ENCODE data around the gene FBXO24. TPM values are rescaled to one million over a fixed set of nuclear protein-coding genes. Genes with fewer than 3 reads are reported as not detected.

FBXO24 gene
- total and polyA plus RNA-seq, 9 of the 15 experiments (the other 6 are each of a cell fraction or from before 2014, with no cell fraction given): 0.17 to 0.95 (median 0.50) TPM

DNA sequence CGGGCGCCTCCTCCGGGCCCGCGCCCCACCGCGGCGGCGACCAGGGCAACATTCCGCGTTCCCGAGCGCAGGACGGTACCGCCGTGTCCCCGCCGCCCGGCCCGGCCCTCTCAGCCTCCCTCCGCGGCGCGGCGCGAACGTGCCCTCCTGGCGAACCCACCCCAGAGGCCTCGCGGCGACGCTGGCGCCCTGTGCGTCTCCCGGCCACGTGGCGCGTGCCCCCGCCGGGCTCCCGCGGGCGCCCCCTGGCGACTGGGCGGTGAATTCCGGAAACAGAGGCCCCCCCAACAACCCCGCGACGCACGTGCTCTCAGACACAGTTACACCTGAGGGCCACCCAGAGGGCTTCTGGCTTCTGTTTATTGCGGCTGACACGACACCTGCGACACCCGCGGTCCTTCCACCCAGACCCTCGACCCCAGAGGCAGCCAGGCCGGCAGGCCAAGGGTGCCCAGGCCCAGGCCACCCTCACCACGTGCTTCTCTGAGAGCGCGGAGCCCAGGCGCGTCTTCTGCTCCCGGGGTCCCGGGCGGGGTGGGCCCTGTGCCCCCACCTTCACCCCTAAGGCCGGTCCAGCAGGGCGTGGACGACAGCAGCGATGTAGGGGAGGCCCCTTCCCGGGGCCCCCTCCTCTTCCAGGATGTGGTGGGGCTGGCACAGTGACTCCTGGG is 12.3 kb upstream of the FBXO24 start, which contains the start of gene SAP25:
TSS of gene SAP25 (minus strand) at position 210 of the 671 bp plus-strand sequence. CDS start at position 52, 158 bp downstream.
- DNase-seq (ENCODE audit: extremely low read depth in 1 of 4, low spot score in 3 of 4): no peak
- H3K4me2 ChIP-seq (ENCODE audit: insufficient read depth, low read length): no peak within 1 kb of the TSS
- no peaks in the 10 kb centered on the region for H4K20me1 ChIP-seq (replicated peaks; ENCODE audit: control insufficient read depth, insufficient read depth, low read length)
- H3K4me3 ChIP-seq: no peak within 1 kb of the TSS
- peaks cover 52% of the 10 kb centered on the region; the same call in 1 of the 3 replicates for H3K36me3 ChIP-seq (ENCODE audit: control insufficient read depth, insufficient read depth, low read length)
- in situ Hi-C loops (cut with MboI): loop anchor here (25.0 kb wide), 1 partner anchor 112 kb away; the partner anchor contains the start of gene SPACDR
- H3K27me3 ChIP-seq (ENCODE audit: control insufficient read depth in 2 of 2, insufficient read depth in 2 of 2, low read length in 2 of 2): no peaks in the 10 kb centered on the region
- H3K9ac ChIP-seq (ENCODE audit: insufficient read depth in 1 of 2, low read depth in 2 of 2, low read length in 2 of 2): peak within 1 kb of the TSS in 1 of 2 experiments; percentile 65; a peak in 1 of 4 replicates
- no peak within 1 kb of the TSS for H2AFZ ChIP-seq (ENCODE audit: low read depth, low read length)
- CTCF ChIA-PET (ENCODE audit: low intra/inter-chr PET ratio): no interaction called here
- 94% methylated on average over 30 of the region's 70 CpGs for WGBS (ENCODE audit: insufficient coverage, low coverage, missing lambda C conversion rate)
- no peaks in the 10 kb centered on the region for H3K79me2 ChIP-seq (ENCODE audit: control insufficient read depth, insufficient read depth, low read length)
- no peaks in the 10 kb centered on the region for H3K9me3 ChIP-seq (replicated peaks; ENCODE audit: control insufficient read depth, insufficient read depth, low read depth, low read length)
- peaks cover 7% of the 10 kb centered on the region for H3K9me1 ChIP-seq (ENCODE audit: control insufficient read depth, insufficient read depth, low read length)
- TSS peak; percentile 27 for BruUV-seq (replicated peaks)
- no peak for ATAC-seq
- peaks cover 2 to 87% of the 10 kb centered on the region in 2 experiments; a peak in 4 of 5 replicates for H3K4me1 ChIP-seq (replicated peaks in 1 of 2; ENCODE audit: control insufficient read depth in 2 of 2, insufficient read depth in 2 of 2, low read length in 2 of 2)
- POLR2A ChIA-PET: interaction anchor here (0.6 to 1.7 kb wide), 2 partner anchors 12 to 96 kb away, joined by 3 to 14 read pairs; partner anchors contain the start of genes FBXO24 and LRCH4
- intact Hi-C loops (cut with micrococcal nuclease): no loop called here
- no peak within 1 kb of the TSS for H3K27ac ChIP-seq (ENCODE audit: extremely low read depth, low read depth, low read length)
- FAIRE-seq: no peak
- TF ChIP-seq HNRNPL (IDR thresholded peaks at IDR 0.05; ENCODE audit: low read depth, low read length): peak; percentile 42; the same call in 1 of the 2 replicates
- TF ChIP-seq ZNF436 (CRISPR knock-in tag; IDR thresholded peaks at IDR 0.05): no peak
- no peak for TF ChIP-seq HDAC8 (tag; IDR thresholded peaks at IDR 0.05)
- TF ChIP-seq KAT2B (IDR thresholded peaks at IDR 0.05; ENCODE audit: low read depth, low read length): no peak
- no peak for TF ChIP-seq KLF16 (IDR thresholded peaks at IDR 0.05)
- no peak for TF ChIP-seq ZNF184 (CRISPR knock-in tag; IDR thresholded peaks at IDR 0.05)
- TF ChIP-seq RBM14 (IDR thresholded peaks at IDR 0.05; ENCODE audit: borderline replicate concordance, insufficient read depth, low read depth, low read length): no peak
- no peak for TF ChIP-seq ZNF384 (IDR thresholded peaks at IDR 0.05; ENCODE audit: low read depth, low read length)
- TF ChIP-seq RBFOX2 (IDR thresholded peaks at IDR 0.05; ENCODE audit: low read depth, low read length): peak; percentile 56
- TF ChIP-seq ZNF124 (CRISPR knock-in tag; IDR thresholded peaks at IDR 0.05): no peak
- TF ChIP-seq CEBPB (tag; IDR thresholded peaks at IDR 0.05): no peak
- no peak for TF ChIP-seq ELF4 (CRISPR knock-in tag; IDR thresholded peaks at IDR 0.05)
- no peak for TF ChIP-seq HOXB6 (CRISPR knock-in tag; IDR thresholded peaks at IDR 0.05; ENCODE audit: borderline replicate concordance)
- no peak for TF ChIP-seq BRF1 (IDR thresholded peaks at IDR 0.05; ENCODE audit: borderline replicate concordance, extremely low read depth, insufficient read length)
- TF ChIP-seq PPARD (CRISPR knock-in tag; IDR thresholded peaks at IDR 0.05): no peak
- TF ChIP-seq NCOR1 (IDR thresholded peaks at IDR 0.05): no peak
- TF ChIP-seq SIN3A (IDR thresholded peaks at IDR 0.05; ENCODE audit: borderline replicate concordance in 2 of 2, control insufficient read depth in 1 of 2, low read depth in 2 of 2, low read length in 2 of 2): no peak
- TF ChIP-seq ZNF507 (tag; conservative IDR thresholded peaks at IDR 0.05): no peak
- TF ChIP-seq CCNT2 (IDR thresholded peaks at IDR 0.05; ENCODE audit: borderline replicate concordance, extremely low read depth, insufficient read length, low read depth, low read length): peak; percentile 16
- TF ChIP-seq, protein P1, sequence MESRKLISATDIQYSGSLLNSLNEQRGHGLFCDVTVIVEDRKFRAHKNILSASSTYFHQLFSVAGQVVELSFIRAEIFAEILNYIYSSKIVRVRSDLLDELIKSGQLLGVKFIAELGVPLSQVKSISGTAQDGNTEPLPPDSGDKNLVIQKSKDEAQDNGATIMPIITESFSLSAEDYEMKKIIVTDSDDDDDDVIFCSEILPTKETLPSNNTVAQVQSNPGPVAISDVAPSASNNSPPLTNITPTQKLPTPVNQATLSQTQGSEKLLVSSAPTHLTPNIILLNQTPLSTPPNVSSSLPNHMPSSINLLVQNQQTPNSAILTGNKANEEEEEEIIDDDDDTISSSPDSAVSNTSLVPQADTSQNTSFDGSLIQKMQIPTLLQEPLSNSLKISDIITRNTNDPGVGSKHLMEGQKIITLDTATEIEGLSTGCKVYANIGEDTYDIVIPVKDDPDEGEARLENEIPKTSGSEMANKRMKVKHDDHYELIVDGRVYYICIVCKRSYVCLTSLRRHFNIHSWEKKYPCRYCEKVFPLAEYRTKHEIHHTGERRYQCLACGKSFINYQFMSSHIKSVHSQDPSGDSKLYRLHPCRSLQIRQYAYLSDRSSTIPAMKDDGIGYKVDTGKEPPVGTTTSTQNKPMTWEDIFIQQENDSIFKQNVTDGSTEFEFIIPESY (CRISPR knock-in tag; IDR thresholded peaks at IDR 0.05): peak; percentile 72; the same call in 1 of the 2 replicates
